Activated T-cell treated with anti-CD3 and anti-CD28 coated beads, Interleukin-2, amount 50 U/mL, for 4 hours (primary cell): ENCODE results near the gene AWAT1. TPM values are rescaled to one million over a fixed set of nuclear protein-coding genes. Genes with fewer than 3 reads are reported as not detected.

ENCODE experiments used
- ATAC-seq, 2 donors: fragments of 200-7000 bp; cut with Tn5 transposase; one replicate each; pipeline ENCODE4 v1.10.0; 2021
- DNase-seq: peaks from one replicate; pipeline ENCODE4 v3.0.0-alpha.2; 2020
- H3K27me3 Mint-ChIP-seq: one replicate; pipeline ENCODE4 v1.8.0; 2021; ENCODE audit warnings: low read depth, mixed read lengths
- H3K36me3 Mint-ChIP-seq: one replicate; pipeline ENCODE4 v1.8.0; 2022; ENCODE audit warnings: mixed read lengths; ENCODE audit not compliant: insufficient read depth
- H3K4me1 Mint-ChIP-seq: one replicate; pipeline ENCODE4 v1.8.0; 2021; ENCODE audit warnings: low read depth, mixed read lengths
- H3K4me3 Mint-ChIP-seq: one replicate; pipeline ENCODE4 v1.8.0; 2021; ENCODE audit warnings: mild to moderate bottlenecking, moderate library complexity, mixed read lengths
- H3K9me3 Mint-ChIP-seq: one replicate; pipeline ENCODE4 v1.8.0; 2021; ENCODE audit warnings: mixed read lengths
- total RNA-seq, 3 donors: library from RNA; stranded (reverse); gene quantifications; one replicate each; pipeline ENCODE4 v1.2.1, GENCODE V29; 2021

The AWAT1 gene
- total RNA-seq, 3 donors from 2014 or later: not detected

DNA sequence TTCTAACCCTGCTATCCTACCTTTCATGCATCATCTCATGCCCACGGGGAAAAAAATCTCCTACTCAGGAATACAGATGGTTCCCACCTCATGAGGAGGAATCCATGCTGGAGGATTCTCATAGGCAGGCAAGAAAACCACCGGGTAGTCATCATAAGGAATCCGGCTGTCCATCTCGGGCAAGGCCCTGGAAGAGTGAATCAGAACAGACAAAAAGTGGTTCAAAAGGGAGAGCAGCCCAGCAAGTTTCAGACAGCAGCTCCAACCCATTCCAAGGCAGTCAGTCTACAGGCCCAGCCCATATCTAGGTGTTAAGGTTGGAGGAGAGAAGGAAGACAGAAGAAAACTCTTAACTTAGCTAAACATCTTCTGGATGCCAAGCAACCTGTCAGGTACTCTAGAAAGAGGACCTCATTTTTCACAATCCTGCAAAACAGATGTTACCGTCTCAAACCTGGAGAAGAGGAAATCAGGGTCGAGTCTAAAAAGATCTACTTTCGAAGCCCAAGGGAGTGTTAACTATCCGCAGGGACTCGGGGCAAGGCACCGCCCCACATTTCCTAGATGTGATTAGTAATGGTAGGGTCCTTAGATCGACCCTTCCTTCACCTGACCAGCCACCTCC is 54.8 kb downstream of the AWAT1 start:
- Mint-ChIP-seq H3K36me3 (peaks cover 5% of the 10 kb centered on the region), H3K4me1 (peaks cover 6% of the 10 kb centered on the region), H3K9me3 (no peaks in the 10 kb centered on the region), H3K27me3 (no peaks in the 10 kb centered on the region), H3K4me3 (peak overlapping the region; percentile 87)
- ATAC-seq (no peak), DNase-seq (no peak)

Other genes starting within 250 kb of the AWAT1 start
- not detected for gene AWAT2, start 184.7 kb upstream of the AWAT1 start, total RNA-seq
- gene OTUD6A, start 172.2 kb upstream of the AWAT1 start, total RNA-seq: not detected
- 10 to 100 TPM; 26.2 to 28.5 (median 26.6) TPM for gene IGBP1, start 101.2 kb upstream of the AWAT1 start, total RNA-seq
- gene DGAT2L6, start 57.2 kb upstream of the AWAT1 start, total RNA-seq: not detected
- under 1 TPM in 1 of 3 donors, not detected in 2; 0.18 TPM for gene P2RY4, start 25.5 kb downstream of the AWAT1 start, total RNA-seq
- not detected for gene ARR3, start 33.7 kb downstream of the AWAT1 start, total RNA-seq
- not detected for gene RAB41, start 47.5 kb downstream of the AWAT1 start, total RNA-seq
- 10 to 100 TPM; 16.0 to 19.1 (median 17.1) TPM for gene PDZD11, start 55.3 kb downstream of the AWAT1 start, total RNA-seq
- gene KIF4A, start 55.4 kb downstream of the AWAT1 start, total RNA-seq: 1 to 10 TPM; 1.4 to 2.4 (median 2.0) TPM
- gene GDPD2, start 188.7 kb downstream of the AWAT1 start, total RNA-seq: not detected
- 1 to 10 TPM; 8.0 to 9.1 (median 9.0) TPM for gene DLG3, start 210.2 kb downstream of the AWAT1 start, total RNA-seq